Upper lobe of left lung (tissue), 4 donors: Measurements from ENCODE around the gene COX6B1.

ENCODE experiments used
- POLR2A ChIP-seq, 4 donors: fragments of 450-650 bp; IDR thresholded peaks; one replicate each; pipeline ENCODE4 v1.5.1; 2016 to 2017; ENCODE audit warnings: antibody characterized with exemption in 4 of 4, mild to moderate bottlenecking in 2 of 4
- POLR2AphosphoS5 ChIP-seq, 2 donors: sonication (generic); formaldehyde crosslinking; IDR thresholded peaks; one replicate each; pipeline ENCODE4 v1.5.1; 2017; ENCODE audit warnings: antibody characterized with exemption in 2 of 2

DNA sequence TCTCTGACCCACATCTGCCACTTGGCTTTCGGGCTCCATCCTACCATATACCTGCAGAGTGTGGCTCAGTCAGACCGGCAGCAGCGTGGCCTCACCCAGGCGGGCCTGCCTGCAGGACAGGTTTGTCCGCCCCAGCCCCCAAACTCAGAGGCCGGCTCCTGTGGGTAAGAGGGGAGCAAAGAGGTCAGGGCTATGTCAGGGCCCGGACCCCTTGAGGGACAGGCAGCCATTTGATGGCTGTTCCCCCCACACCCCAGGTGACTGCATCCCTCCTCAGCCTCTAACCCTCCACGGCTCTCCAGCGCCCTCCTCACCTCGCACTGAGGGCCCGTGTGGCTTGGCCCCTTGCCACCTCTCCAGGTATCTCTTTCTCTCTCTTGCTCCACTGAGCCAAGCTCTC is 43.9 kb downstream of the COX6B1 start:
- TF ChIP-seq POLR2AphosphoS5 (IDR thresholded peaks at IDR 0.05), result no peak
- no peak for TF ChIP-seq POLR2A (IDR thresholded peaks at IDR 0.05)
